ENCODE measurements around the gene TNIP3.

Gene TNIP3

DNA sequence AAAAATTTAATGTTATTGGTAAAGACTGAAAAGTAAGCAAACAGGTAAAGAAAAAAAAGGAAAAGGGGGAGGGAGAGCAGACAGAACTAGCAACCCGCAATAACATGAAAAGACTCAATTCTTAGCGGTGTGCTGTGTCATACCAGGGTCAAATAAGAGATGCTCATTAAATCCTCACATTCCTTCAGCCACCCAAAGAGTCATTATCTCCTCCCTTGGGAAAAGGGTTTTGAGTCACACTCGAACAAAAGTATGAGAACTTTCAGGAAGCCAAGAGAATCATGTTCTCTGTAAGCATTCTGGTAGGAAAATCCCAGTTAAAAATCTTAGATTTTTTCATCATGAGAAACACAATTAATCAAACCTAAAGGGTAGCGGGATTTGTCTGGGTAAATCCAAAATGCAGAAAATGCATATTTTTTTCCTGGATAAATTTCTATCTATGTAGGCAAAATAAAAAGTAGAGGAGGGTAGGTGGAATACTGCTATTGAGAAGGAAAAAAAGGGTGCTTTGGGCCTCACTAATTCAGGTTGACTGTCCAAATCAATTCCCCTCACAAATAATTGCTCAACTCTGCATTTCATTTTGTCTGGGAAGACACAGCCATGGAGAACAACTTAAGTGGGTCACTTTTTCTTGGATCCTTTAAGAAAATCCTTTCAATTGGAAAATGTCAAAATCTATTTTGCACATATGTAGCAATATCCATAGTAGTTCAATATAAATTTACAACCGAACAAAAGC, 23.2 kb downstream of the TNIP3 start:
- peak; percentile 18 for FAIRE-seq
- no peak for DNase-seq (ENCODE audit: insufficient read length, low spot score)

DNA sequence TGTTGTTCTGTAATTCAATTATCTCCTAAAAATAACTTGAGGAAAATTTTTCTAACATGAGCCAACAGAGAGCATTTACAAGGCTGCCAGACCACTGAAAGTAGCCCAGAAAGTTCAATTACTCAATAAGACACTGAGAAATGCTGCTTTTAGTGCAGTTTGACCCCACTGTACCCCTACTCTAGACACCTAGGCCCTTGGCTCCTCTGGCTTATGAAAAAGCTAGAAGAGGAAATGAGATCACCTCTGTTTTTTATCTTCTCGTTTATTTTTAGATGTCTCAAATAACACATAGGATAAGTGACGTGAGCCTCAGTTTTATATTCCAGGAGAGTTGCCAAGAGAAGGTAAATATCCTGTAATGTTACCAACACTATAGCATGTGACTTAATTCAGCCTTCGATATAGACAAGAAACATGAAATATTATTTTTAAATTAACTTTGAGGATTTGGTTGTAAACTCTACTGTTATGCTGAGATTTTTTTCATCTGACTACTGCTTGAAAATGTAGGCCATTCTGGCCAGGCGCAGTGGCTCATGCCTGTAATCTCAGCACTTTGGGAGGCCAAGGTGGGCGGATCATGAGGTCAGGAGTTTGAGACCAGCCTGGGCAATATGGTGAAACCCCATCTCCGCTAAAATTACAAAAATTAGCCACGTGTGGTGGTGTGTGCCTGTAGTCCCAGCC, 24.4 kb downstream of the TNIP3 start:
- FAIRE-seq: no peak
- no peak for DNase-seq (ENCODE audit: insufficient read length, low spot score)

DNA sequence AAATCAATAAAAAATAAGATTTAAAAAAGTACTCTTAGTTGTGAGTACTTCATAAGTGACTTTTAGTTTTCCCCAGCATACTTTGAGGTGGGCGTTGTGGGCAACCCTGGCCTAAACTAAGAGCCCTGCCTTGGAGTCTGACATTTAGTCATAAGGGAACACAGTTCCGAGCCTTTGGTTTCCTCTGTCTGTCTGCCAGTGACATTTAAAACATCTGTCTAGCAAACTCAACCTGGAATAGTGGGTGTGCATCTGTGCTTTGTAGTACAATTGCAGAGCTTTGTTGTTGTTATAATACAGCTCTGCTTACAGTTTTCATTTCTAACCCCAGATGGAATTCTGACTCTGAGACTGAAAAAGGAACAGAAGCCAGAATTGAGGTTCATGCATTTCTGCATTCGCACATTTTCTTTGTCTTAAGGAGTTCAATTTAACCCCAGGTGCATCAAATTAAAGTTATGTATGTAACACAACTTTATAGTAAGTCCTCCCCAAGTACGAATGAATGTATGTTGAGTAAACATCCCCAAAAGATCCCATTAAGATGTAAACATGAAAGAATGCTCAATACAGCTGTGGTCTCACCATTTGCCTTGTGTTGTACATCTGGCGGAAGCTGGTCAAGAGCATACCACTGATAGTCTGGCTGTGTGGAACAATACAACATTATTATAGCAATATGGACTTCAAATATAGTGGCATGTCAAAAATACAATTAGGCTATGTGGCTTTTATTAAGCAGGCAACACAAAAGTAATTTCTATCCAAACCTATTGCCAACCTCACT, 25.9 kb downstream of the TNIP3 start:
- FAIRE-seq (no peak), DNase-seq (ENCODE audit: insufficient read length, low spot score) (no peak)

DNA sequence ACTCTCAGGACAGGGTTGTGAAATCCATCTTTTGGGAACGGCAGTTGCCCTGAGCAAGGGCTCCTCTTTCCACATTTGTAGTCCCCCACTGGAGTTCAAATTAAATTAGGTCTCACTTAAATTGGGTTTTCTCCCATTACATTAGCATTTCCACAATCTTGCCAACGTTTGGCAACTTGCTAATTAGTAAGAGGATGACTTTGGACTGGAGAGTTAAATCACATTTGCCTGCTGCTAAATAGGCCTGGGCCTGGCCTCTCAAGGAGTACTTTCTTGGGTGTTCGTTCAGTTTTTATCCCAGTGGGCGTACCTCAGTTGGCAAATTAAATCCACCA, 33.8 kb downstream of the TNIP3 start:
- DNase-seq (ENCODE audit: insufficient read length, low spot score) (no peak), FAIRE-seq (no peak)

DNA sequence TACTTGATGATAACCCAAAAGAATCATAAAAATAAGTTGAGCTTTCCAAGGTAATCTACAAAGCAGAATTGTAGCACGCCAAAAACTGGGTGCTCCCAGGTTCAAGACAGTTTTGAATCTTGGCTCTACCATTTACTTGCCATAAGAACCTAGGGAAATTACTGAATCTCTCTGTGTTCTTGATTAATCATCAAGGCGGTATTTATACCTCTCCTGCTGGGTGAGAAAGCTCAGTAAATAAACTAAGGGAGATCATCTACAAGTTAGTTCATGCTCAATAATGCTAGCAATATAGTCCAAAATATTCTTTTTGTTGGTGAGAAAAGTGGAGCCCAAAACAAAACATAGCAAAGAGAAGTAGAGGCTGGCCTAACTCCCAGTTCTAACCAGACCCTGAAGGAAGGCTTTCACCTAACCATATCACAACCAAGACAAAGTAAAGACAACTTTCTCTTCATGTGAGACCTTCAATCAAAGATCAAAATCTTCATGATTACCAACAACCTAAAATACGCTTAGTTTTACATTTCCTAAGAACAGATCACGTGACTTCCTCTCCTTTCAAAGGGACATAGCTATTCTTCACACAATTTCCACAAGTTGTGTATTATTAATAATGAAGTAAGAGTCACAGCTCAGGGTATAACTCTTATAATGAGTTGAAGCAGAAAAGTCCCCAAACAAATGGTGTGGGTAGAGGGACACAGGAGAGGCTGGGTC, 34.4 kb downstream of the TNIP3 start:
- no peak for DNase-seq (ENCODE audit: insufficient read length, low spot score)
- no peak for FAIRE-seq

DNA sequence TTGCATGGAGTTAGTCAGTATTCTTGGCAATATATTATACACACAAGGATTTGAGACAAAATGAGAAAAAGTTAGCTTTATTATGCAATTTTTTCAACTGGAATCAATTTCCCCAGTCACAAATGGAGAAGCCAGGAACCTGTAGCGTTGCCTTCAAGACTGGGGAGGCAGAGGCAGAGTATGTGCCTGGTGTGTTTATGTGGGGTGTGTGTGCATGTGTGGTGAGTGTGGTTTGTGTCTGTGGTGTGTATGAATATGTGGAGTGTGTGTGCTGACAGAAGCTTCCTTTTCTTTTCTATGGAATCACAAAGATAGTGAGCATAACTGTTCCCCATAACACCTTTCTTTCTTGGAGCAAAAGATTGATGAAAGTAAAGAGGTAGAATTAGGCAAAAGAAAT, 37.0 kb downstream of the TNIP3 start:
- DNase-seq (ENCODE audit: insufficient read length, low spot score) (no peak), FAIRE-seq (no peak)

DNA sequence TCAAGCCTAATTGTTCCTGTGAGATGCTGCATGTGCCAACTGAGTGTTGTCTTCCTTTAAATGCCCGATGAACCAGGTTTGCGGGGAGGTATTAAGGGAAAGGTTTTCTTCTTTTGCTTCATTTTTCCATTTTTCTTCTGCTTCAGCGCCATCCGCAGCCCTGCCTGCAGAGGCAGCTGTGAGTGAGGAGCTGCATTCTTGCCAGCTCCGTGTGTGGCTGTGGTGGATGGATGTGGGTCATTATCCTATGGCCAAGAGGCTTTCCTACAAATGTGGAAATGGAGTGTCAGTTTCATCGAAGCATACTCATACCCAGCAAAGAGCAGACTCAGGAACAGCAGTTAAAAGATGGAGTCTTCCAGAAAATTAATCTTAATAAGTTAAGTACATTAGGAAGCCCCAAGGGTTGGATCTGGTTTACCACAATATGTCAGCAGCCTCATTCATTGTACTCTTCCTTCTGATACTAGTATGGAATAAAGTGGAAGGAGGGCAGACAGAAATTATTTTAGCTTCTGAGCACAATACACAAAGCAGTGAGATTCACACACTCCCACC, 37.6 kb downstream of the TNIP3 start:
- no peak for DNase-seq (ENCODE audit: insufficient read length, low spot score)

DNA sequence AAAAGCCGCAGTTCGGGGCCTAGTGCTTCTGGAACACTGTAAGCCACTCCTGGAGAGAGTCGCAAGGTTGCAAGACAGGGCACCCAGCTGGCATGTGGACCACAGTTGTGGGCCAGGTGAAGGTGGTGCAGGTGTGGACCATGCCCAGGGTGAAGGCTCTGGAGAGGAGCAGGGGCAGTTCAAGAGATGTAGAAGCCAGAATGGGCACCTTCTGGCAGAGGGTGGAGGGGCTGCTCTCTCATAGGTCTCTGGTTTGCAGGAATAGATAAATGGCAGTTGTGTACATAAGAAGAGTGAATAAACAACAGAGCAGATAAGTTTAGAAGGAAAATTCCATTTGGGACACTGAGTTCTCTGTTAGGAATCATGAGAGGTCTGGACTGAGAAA, 38.6 kb downstream of the TNIP3 start:
- no peak for DNase-seq (ENCODE audit: insufficient read length, low spot score)
- no peak for FAIRE-seq

More for the DNA sequence above, 37.6 kb downstream of the TNIP3 start:
- FAIRE-seq: no peak

DNA sequence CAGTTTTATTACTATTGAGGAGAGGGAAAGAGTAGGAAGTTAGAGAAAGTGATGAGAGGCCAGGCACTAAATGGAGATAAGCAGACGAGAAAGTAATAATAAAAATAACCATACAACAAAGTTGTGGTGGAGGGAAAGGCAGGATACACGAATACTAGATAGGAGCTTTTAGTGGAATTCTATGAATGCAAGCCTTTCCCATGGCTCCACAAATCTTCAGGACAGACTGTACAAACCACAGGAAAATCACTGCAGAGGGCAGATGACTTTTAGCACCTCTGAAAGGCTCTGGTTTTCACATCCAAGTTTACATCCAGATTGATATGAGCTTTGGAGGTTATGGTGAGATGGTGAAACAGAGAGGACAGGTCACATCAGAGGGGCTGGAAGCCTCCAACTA, 41.5 kb downstream of the TNIP3 start:
- FAIRE-seq: no peak

DNA sequence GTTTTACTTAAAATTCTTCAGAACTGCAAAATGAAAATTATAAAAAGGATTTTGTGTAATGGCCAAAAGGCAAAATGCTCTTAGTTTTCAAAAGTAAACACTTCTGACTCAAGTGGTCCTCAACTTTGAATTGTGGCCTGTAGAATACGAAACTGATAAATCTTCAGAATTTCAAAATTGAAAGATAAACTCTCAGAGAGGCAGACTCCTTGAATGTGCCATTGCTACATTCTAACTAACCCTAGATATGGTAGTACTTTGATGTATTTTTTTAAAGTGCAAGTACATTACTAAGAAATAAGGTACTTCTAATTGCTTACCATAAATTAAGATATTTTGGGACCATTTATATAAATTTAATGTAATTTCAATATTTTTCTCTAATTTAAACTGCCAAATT, 44.4 kb downstream of the TNIP3 start:
- DNase-seq (ENCODE audit: insufficient read length, low spot score) (no peak), FAIRE-seq (no peak)

More for the DNA sequence above, 41.5 kb downstream of the TNIP3 start:
- DNase-seq (ENCODE audit: insufficient read length, low spot score): no peak

DNA sequence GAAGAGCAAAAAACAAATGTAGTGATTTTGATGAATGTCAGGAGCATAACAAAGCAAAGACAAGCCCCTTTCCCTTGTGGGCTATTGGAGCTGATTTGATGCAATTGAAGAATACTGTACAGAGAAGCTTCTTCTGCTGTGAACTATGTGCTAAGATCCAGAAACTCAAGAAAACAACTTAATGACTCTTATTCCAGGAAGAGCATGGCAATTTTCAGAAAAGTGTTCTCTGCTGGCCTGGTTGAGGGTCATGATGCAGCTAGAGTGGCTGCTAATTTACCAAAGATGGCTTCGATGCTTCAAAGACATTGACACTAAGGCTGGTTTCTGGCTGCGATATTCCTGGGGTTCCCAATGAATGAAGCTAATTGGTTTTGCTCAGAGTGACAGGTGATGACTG, 45.8 kb downstream of the TNIP3 start:
- no peak for FAIRE-seq
- DNase-seq (ENCODE audit: insufficient read length, low spot score): no peak

DNA sequence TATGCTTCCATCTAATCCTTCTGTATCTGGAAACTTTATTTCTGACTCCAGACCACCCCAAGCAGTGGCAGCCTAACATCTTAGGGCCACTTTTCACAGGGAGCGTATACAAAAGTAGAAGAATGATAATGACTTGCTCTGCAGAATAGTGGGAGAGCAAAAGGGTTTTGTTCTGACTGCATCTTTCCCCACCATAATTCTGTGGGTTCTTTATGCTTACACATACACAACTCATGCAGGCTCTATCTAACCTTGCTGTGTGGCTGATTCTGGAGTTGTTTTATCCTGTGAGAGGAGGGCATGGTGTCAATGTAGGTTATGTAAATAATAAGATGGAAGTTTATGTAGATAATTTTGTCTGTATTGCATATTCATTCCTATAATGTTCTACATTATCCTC, 49.4 kb downstream of the TNIP3 start:
- FAIRE-seq (no peak), DNase-seq (ENCODE audit: insufficient read length, low spot score) (no peak)

DNA sequence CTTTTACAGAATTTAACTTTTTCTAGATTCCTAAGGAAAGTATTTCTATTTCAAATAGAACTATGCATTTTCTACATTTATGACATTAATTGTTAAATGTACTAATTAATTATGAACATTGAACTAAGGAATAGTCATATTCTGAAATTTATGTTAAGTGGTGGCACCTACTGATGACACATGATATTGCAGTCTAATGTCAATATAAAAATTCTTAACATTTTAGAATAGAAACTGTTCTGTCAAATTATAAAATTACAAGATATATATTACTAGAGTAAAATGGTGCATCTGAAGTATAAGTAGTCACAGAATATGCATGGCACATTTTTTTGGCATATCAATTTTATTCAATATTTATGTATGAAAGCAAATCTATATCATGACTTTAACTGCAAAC, 51.6 kb downstream of the TNIP3 start:
- no peak for FAIRE-seq
- no peak for DNase-seq (ENCODE audit: insufficient read length, low spot score)

DNA sequence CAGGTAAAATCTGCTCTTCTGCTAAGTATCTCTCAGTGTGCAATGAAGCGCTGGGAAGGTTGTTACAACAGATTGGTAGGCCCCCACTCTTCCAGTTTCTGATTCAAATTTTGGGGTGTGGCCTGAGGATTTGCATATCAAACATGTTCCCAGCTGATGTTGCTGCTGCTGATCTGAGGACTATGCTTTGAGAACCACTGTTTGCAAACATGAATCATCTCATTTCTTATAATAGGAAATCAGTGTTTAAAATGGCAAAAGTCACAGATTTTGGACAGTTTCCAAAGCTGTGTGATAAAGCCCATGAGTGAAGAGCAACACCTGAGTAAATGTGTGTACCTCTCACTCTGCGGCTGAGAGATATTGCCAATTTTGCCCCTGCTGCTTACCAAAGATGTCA, 55.6 kb downstream of the TNIP3 start:
- DNase-seq (ENCODE audit: insufficient read length, low spot score): no peak
- no peak for FAIRE-seq

DNA sequence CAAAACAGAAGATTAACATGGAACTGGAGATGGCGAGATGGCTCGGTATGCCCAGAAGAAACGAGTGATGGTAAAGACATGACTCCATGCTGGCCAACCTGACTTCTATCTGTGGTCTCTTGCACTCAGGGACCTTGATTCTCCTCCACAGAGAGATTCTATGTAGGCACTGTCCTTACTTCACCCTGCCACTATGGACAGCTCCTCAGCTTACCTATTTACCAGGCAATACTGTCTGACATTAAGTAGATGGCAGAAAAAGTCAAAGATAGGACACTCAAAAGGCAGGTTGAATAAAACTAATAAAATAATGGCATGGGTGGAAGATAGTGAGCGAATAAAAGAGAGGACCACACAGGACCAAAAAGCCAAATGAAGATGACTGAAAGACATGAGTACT, 56.6 kb downstream of the TNIP3 start:
- FAIRE-seq (no peak), DNase-seq (ENCODE audit: insufficient read length, low spot score) (no peak)

DNA sequence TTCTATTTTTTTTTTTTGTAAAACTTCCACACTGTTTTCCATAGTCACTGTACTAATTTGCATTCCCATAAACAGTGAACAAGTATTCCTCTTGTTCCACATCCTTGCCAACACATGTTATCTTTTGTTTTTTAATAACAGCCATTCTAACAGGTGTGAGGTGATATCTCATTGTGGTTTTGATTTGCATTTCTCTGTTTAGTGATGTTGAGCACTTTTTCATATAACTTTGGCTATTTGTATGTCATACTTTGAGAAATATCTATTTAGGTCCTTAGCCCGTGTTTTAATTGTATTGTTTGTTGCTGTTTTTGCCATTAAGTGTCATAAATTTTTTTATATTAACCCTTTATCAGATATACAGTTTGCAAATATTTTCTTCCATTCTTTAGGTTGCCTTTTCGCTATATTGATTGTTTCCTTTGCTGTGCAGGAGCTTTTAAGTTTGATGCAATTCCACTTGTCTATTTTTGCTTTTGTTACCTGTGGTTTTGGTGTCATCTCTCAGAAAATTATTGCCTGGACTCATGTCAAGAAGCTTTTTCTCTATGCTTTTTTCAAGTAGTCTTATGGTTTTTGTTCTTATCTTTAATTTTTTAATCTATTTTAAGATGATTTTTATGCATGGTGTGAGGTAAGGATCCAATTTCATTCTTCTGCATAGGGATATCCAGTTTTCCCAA, 63.9 kb downstream of the TNIP3 start:
- no peak for FAIRE-seq
- no peak for DNase-seq (ENCODE audit: insufficient read length, low spot score)

DNA sequence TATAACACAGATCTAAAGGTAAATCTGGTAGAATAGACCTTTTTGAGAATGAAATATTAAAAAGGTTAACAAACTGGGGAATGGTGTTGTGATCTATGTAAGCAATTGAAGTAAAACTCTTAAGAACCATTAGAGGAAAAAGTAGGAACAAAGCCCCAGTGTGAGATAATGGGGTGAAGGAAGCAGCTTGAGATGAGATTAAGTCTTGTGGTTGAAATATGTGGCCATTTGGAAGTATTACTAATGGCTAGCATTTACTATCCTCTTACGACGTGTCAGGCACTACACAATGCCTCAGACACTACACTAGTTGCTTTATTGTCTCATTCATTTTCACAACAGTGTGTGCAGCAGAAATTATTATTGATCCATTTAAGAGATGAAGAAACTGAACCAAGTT, 65.9 kb downstream of the TNIP3 start:
- no peak for FAIRE-seq
- no peak for DNase-seq (ENCODE audit: insufficient read length, low spot score)

DNA sequence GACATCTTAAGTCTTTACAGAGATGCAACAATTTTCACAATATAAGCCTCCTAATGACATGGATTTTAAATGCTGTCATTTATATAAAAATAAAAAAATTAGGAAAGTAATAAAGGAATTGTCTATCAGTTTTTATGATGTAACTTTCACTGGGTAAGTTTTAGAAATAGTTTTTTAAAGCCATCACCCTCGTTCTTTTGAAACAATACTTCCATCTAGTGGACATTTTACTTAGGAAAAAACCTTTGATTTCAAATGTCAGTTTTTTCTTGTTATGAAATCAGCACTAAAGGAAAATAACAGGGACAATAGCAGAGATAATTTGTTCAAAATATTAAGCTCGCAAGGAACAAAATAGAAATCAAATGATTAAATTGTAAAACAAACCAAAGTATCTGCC, 67.5 kb downstream of the TNIP3 start:
- DNase-seq (ENCODE audit: insufficient read length, low spot score) (no peak), FAIRE-seq (no peak)

DNA sequence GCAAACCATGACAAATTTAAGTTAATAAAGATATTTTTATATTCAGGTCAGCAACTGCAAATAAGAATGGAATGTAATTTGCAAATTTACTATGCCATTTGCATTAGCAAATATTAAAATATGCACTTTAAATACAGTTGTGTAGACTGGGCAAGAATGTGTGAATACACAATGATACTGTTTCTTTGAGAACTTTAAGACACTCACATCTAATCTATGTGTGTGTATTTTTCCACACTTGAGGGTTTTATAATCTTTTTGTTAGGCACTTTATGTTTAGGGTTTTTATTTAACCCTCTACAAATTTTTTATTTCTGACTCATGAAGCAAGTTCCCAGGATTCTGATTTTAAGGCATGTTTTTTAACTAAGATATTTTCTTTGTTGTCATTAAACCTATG, 67.9 kb downstream of the TNIP3 start:
- FAIRE-seq: no peak
- no peak for DNase-seq (ENCODE audit: insufficient read length, low spot score)

DNA sequence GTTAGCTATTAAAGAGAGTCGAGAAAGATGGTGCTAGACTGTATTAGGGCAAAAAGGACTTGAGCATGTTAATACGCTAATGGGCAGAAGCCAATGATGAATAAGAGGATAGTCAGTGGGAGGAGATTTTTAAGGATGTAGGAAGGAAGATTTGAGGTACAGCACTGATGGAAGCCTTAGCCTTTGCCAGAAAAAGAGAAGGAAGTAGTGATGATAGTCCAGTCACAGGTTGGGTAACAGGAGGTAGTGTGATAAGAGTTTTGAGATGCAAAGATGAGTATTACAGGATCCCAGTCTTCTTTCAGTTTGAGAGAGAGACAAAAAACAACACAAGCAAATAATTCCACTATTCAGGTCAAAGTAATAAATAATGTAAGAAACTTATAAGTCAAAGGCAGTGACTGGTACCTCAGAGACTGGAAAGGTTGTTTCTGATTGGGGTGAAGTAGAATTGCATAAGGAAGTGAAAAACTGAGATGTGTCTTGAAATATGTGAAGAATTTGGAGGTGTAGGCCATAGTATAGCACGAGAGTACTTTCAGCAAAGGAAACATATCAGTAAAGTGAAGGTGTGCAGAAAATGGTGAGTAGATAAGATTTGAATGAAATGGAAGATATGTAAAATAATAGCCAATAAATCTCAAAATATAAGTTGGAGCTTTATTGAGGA, 69.7 kb downstream of the TNIP3 start:
- no peak for FAIRE-seq
- DNase-seq (ENCODE audit: insufficient read length, low spot score): no peak

All from GM19239 (cell line).